H1 (cell line): ENCODE measurements around the gene ADAT3. TPM values are rescaled to one million over a fixed set of nuclear protein-coding genes. Genes with fewer than 3 reads are reported as not detected.

ENCODE experiments used
- CTCF ChIA-PET: fragments of 300-600 bp; sonication (Branson Sonifier 250); formaldehyde crosslinking; loops from one replicate; lab custom pipeline; 2021; ENCODE audit not compliant: partially characterized antibody; lab: Charles Lee
- POLR2A ChIA-PET: fragments of 300-600 bp; sonication (Branson Sonifier 250); formaldehyde crosslinking; loops from one replicate; lab custom pipeline; 2021; ENCODE audit warnings: inconsistent platforms; ENCODE audit not compliant: partially characterized antibody; lab: Charles Lee
- DNase-seq, 2 experiments: peaks; one replicate each; pipeline versions ENCODE4 v3.0.0 to v3.0.0-alpha.2; 2010 to 2022; ENCODE audit warnings: low spot score in 2 of 2, low read depth in 1 of 2, mixed read lengths in 1 of 2
- FAIRE-seq: peaks from 2 replicates; lab custom pipeline; 2011; peaks lifted over from hg19 to GRCh38; lab: Jason Lieb, UNC
- H2AFZ ChIP-seq: 2 replicates; pipeline ENCODE4 v1.8.1; 2012; ENCODE audit warnings: low read length, inconsistent platforms
- H2AK5ac ChIP-seq: 2 replicates; pipeline ENCODE4 v1.6.1; 2013; ENCODE audit warnings: low read depth, low read length
- H2BK120ac ChIP-seq: replicated peaks from 2 replicates; pipeline ENCODE3; 2013; ENCODE audit warnings: low read depth, low read length, inconsistent platforms
- H2BK12ac ChIP-seq: 2 replicates; pipeline ENCODE4 v1.6.1; 2013; ENCODE audit warnings: low read depth, low read length
- H2BK15ac ChIP-seq: 2 replicates; pipeline ENCODE4 v1.6.1; 2013; ENCODE audit warnings: low read length
- H2BK20ac ChIP-seq: 2 replicates; pipeline ENCODE4 v1.6.1; 2013; ENCODE audit warnings: low read length
- H2BK5ac ChIP-seq: 2 replicates; pipeline ENCODE4 v1.6.1; 2013; ENCODE audit warnings: low read depth, low read length
- H3K14ac ChIP-seq: 2 replicates; pipeline ENCODE4 v1.6.1; 2013; ENCODE audit warnings: inconsistent platforms; ENCODE audit not compliant: insufficient read length
- H3K18ac ChIP-seq: 2 replicates; pipeline ENCODE4 v1.6.1; 2013; ENCODE audit warnings: low read length; ENCODE audit errors: extremely low read depth
- H3K23ac ChIP-seq: 2 replicates; pipeline ENCODE4 v1.6.1; 2013; ENCODE audit warnings: inconsistent platforms; ENCODE audit not compliant: insufficient read length
- H3K23me2 ChIP-seq: 2 replicates; pipeline ENCODE4 v1.6.1; 2013; ENCODE audit warnings: low read depth, low read length
- H3K27ac ChIP-seq: 2 replicates; pipeline ENCODE4 v1.6.1; 2011; ENCODE audit warnings: low read depth, low read length, inconsistent platforms
- H3K27me3 ChIP-seq, 4 experiments: replicated peaks in 1 of 4; 1 replicate in 1 of 4; 2 replicates in 3 of 4; pipeline versions ENCODE4 v1.6.1 to v1.8.1; 2011 to 2013; ENCODE audit warnings: low read length in 3 of 4, mild to moderate bottlenecking in 3 of 4, inconsistent platforms in 2 of 4, mixed read lengths in 2 of 4, moderate library complexity in 1 of 4; ENCODE audit not compliant: control insufficient read depth in 3 of 4, insufficient read depth in 3 of 4; ENCODE audit errors: extremely low read depth in 1 of 4
- H3K36me3 ChIP-seq, 4 experiments: 2 replicates each; pipeline versions ENCODE4 v1.6.1 to v1.8.1; 2011 to 2013; ENCODE audit warnings: mild to moderate bottlenecking in 4 of 4, low read length in 3 of 4, moderate library complexity in 2 of 4, control low read depth in 1 of 4, inconsistent platforms in 1 of 4; ENCODE audit not compliant: insufficient read depth in 4 of 4, control insufficient read depth in 2 of 4
- H3K4ac ChIP-seq: replicated peaks from 2 replicates; pipeline ENCODE3; 2013; ENCODE audit warnings: low read length, low read depth, mixed read lengths, inconsistent platforms; ENCODE audit not compliant: insufficient read length
- H3K4me1 ChIP-seq, 4 experiments: replicated peaks in 1 of 4; 1 replicate in 1 of 4; 2 replicates in 3 of 4; pipeline versions ENCODE4 v1.6.1 to v1.8.1; 2011 to 2013; ENCODE audit warnings: low read length in 3 of 4, inconsistent platforms in 2 of 4, mixed read lengths in 1 of 4; ENCODE audit not compliant: insufficient read depth in 4 of 4, control insufficient read depth in 3 of 4
- H3K4me2 ChIP-seq, 2 experiments: 2 replicates each; pipeline versions ENCODE4 v1.6.1 to v1.8.1; 2011 to 2013; ENCODE audit warnings: low read depth in 2 of 2, low read length in 2 of 2, control low read depth in 1 of 2, inconsistent platforms in 1 of 2, mild to moderate bottlenecking in 1 of 2; ENCODE audit not compliant: insufficient read depth in 1 of 2
- H3K4me3 ChIP-seq, 4 experiments: fragments of 200-600, 300-600 bp in 1 of 4; sonication (generic), shearing (Covaris generic), sonication (Bioruptor Twin) in 1 of 4; 2 replicates each; pipeline versions ENCODE4 v1.5.1 to v1.8.1; 2011 to 2016; ENCODE audit warnings: low read length in 4 of 4, low read depth in 3 of 4, control low read depth in 2 of 4, inconsistent platforms in 2 of 4, mild to moderate bottlenecking in 2 of 4, mixed read lengths in 1 of 4, moderate library complexity in 1 of 4; ENCODE audit not compliant: insufficient read depth in 2 of 4; ENCODE audit errors: extremely low read depth in 1 of 4
- H3K56ac ChIP-seq: replicated peaks from 2 replicates; pipeline ENCODE3; 2013; ENCODE audit warnings: low read depth, mild to moderate bottlenecking, mixed read lengths, low read length, inconsistent platforms; ENCODE audit not compliant: insufficient read length
- H3K79me1 ChIP-seq: 2 replicates; pipeline ENCODE4 v1.6.1; 2013; ENCODE audit warnings: low read depth, low read length, control low read depth
- H3K79me2 ChIP-seq, 2 experiments: 2 replicates each; pipeline versions ENCODE4 v1.6.1 to v1.8.1; 2012 to 2013; ENCODE audit warnings: low read length in 2 of 2, mild to moderate bottlenecking in 2 of 2, inconsistent platforms in 1 of 2; ENCODE audit not compliant: insufficient read depth in 2 of 2, control insufficient read depth in 1 of 2
- H3K9ac ChIP-seq, 4 experiments: replicated peaks in 1 of 4; 1 replicate in 1 of 4; 2 replicates in 3 of 4; pipeline versions ENCODE4 v1.6.1 to v1.8.1; 2011 to 2013; ENCODE audit warnings: low read depth in 3 of 4, low read length in 3 of 4, control low read depth in 2 of 4, mild to moderate bottlenecking in 2 of 4, moderate library complexity in 2 of 4, inconsistent platforms in 1 of 4; ENCODE audit errors: extremely low read depth in 1 of 4
- H3K9me3 ChIP-seq, 2 experiments: 2 replicates each; pipeline versions ENCODE4 v1.6.1 to v1.8.1; 2012 to 2013; ENCODE audit warnings: mild to moderate bottlenecking in 2 of 2, moderate library complexity in 2 of 2, control low read depth in 1 of 2, inconsistent platforms in 1 of 2, low read depth in 1 of 2, low read length in 1 of 2, mixed read lengths in 1 of 2; ENCODE audit not compliant: insufficient read depth in 2 of 2
- H4K20me1 ChIP-seq, 2 experiments: replicated peaks in 1 of 2; 2 replicates each; pipeline versions ENCODE3 to v1.8.1; 2011 to 2013; ENCODE audit warnings: inconsistent platforms in 2 of 2, low read length in 2 of 2, mild to moderate bottlenecking in 1 of 2; ENCODE audit not compliant: insufficient read depth in 2 of 2, control insufficient read depth in 1 of 2
- H4K5ac ChIP-seq: 2 replicates; pipeline ENCODE4 v1.6.1; 2013; ENCODE audit warnings: low read length, low read depth, mixed read lengths, inconsistent platforms; ENCODE audit not compliant: insufficient read length
- H4K8ac ChIP-seq: 2 replicates; pipeline ENCODE4 v1.8.0; 2013; ENCODE audit warnings: mild to moderate bottlenecking, moderate library complexity, low read length, inconsistent platforms; ENCODE audit not compliant: insufficient read depth; ENCODE audit errors: extremely low read depth
- H4K91ac ChIP-seq: replicated peaks from 2 replicates; pipeline ENCODE3; 2013; ENCODE audit warnings: low read length, mixed read lengths, inconsistent platforms; ENCODE audit not compliant: insufficient read length
- BACH1 ChIP-seq: IDR thresholded peaks from 2 replicates; pipeline ENCODE4 v1.6.1; 2012; ENCODE audit warnings: low read length, improper control_type of control experiment
- GABPA ChIP-seq: IDR thresholded peaks from 2 replicates; pipeline ENCODE4 v1.6.1; 2011; ENCODE audit warnings: mild to moderate bottlenecking, low read length, moderate library complexity, borderline replicate concordance; ENCODE audit not compliant: insufficient read depth
- KDM4A ChIP-seq: IDR thresholded peaks from one replicate; pipeline ENCODE4 v1.7.1; 2012; ENCODE audit warnings: low read depth, mild to moderate bottlenecking, moderate library complexity, low read length, inconsistent platforms; ENCODE audit not compliant: severe bottlenecking
- RFX5 ChIP-seq: IDR thresholded peaks from 2 replicates; pipeline ENCODE4 v1.6.1; 2011; ENCODE audit warnings: low read depth, low read length, improper control_type of control experiment, borderline replicate concordance
- SP4 ChIP-seq: IDR thresholded peaks from 2 replicates; pipeline ENCODE4 v1.6.1; 2012; ENCODE audit warnings: low read length, inconsistent platforms
- WGBS, 2 experiments: shearing (Covaris generic) in 1 of 2; methylation state at CpG; one replicate each; pipeline versions ENCODE4 v1.1.6 to v1.1.7; 2013 to 2015; ENCODE audit warnings: low lambda C conversion rate in 2 of 2, mixed read lengths in 2 of 2, inconsistent platforms in 1 of 2, low coverage in 1 of 2, missing lambda C conversion rate in 1 of 2; ENCODE audit not compliant: insufficient replicate concordance in 2 of 2, insufficient coverage in 1 of 2, insufficient read length in 1 of 2; ENCODE audit errors: extremely low coverage in 1 of 2, missing lambda C conversion rate in 1 of 2; 5-methylcytosine and 5-hydroxymethylcytosine counted together
- polyA plus RNA-seq, 7 experiments: library from polyadenylated mRNA; depleted of rRNA in 3 of 7; stranded (reverse) in 5 of 7; unstranded in 2 of 7; fragments of >200 nt in 5 of 7; fragments of 200-250 nt in 2 of 7; gene quantifications; 1 replicate in 5 of 7; 2 replicates in 1 of 7; 4 replicates in 1 of 7; pipeline versions ENCODE4 v1.2.1 to v1.2.3, GENCODE V29; 2011 to 2013; ENCODE audit warnings: missing spikeins in 2 of 7, mixed read lengths in 2 of 7
- total RNA-seq: library from RNA; stranded (reverse); fragmentation: NEBNext Ultra II Directional; extraction: Animal tissue kit (Norgen Biotek cat#: 25700); gene quantifications from 2 replicates; pipeline ENCODE4 v1.2.1, GENCODE V29; 2021

Gene ADAT3
- total and polyA plus RNA-seq, 2 of the 8 experiments (the other 6 are each of a cell fraction or from before 2014, with no cell fraction given): 5.4 to 10.8 TPM

- H3K36me3 ChIP-seq: no peaks in the 10 kb centered on the region
Measured at GRCh38 chr19:1933244-1933643, 28.0 kb downstream of the ADAT3 start.

More at GRCh38 chr19:1933244-1933643, 28.0 kb downstream of the ADAT3 start:
- POLR2A ChIA-PET: interaction anchor here (0.8 to 1.2 kb wide), 3 partner anchors 27 to 118 kb away, joined by 3 to 5 read pairs (median 3); partner anchors contain the start of genes ADAT3, MKNK2 and SCAMP4
- Histone ChIP-seq H4K91ac (no peak overlapping the region), H3K4me2 (no peak overlapping the region), H3K27ac (no peak overlapping the region), H4K20me1 (no peaks in the 10 kb centered on the region), H4K5ac (no peak overlapping the region), H2BK120ac (no peak overlapping the region), H3K27me3 (no peaks in the 10 kb centered on the region), H3K4ac (no peak overlapping the region), H3K14ac (no peak overlapping the region), H3K23me2 (peaks cover 6% of the 10 kb centered on the region; the same call in 1 of the 2 replicates), H3K9ac (no peak overlapping the region), H3K56ac (no peak overlapping the region), H4K8ac (no peak overlapping the region), H2BK5ac (no peak overlapping the region), H3K9me3 (peaks cover 3 to 9% of the 10 kb centered on the region in 2 experiments; a peak in 2 of 4 replicates), H3K18ac (no peak overlapping the region), H2BK20ac (no peak overlapping the region), H2AFZ (no peak overlapping the region), H2AK5ac (no peak overlapping the region), H2BK12ac (no peak overlapping the region), H2BK15ac (no peak overlapping the region), H3K79me2 (no peaks in the 10 kb centered on the region), H3K23ac (no peak overlapping the region), H3K4me1 (peaks cover 0 to 6% (median 4%) of the 10 kb centered on the region in 4 experiments; a peak in 4 of 7 replicates), H3K4me3 (no peak overlapping the region), H3K79me1 (no peaks in the 10 kb centered on the region)
- WGBS, 2 experiments: 87% methylated on average over 7 of the region's 7 CpGs; no CpG with 5 or more reads in 1 of the 2 experiments
- DNase-seq (no peak), FAIRE-seq (no peak)
- TF ChIP-seq RFX5 (no peak), SP4 (no peak), BACH1 (no peak), GABPA (no peak), KDM4A (no peak)
- CTCF ChIA-PET: interaction anchor here (0.6 to 3.0 kb wide), 11 partner anchors 10 to 514 kb away, joined by 3 to 16 read pairs (median 3); no protein-coding TSS in a partner anchor
